PC-3 (cell line): ENCODE data around the gene MRPS24.

Source experiments
- EZH2 ChIP-seq: fragments of 300-600 bp; sonication (generic); IDR thresholded peaks from one replicate; pipeline ENCODE4 v1.6.1; 2017; ENCODE audit warnings: antibody characterized with exemption, mild to moderate bottlenecking, low read length; ENCODE audit not compliant: unreplicated experiment
- TF ChIP-seq, protein P1 (sequence below): fragments of 300-600 bp; sonication (generic); conservative IDR thresholded peaks from 2 replicates; pipeline ENCODE4 v1.5.1; 2017; ENCODE audit warnings: antibody characterized with exemption, low read depth, mild to moderate bottlenecking, low read length

DNA sequence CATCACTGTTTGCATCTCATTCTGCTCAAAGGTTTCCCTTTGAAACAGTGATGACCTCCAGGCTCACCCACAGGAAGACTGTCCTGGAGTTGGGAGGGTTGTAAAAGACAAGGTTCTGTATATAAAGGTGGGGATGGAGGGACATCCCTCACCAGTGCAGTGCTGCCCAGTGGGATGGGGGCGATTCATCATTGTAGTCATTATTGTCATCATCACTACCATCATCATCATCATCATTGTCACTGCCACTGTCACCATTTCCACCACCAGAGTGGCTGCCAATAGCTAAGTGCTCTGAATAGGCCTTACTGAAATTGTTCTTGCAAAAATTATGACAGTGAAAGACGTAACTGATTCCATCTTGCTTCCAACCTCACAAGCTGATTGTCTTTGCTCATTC lies 24.7 kb downstream of the MRPS24 start:
- TF ChIP-seq, protein P1, sequence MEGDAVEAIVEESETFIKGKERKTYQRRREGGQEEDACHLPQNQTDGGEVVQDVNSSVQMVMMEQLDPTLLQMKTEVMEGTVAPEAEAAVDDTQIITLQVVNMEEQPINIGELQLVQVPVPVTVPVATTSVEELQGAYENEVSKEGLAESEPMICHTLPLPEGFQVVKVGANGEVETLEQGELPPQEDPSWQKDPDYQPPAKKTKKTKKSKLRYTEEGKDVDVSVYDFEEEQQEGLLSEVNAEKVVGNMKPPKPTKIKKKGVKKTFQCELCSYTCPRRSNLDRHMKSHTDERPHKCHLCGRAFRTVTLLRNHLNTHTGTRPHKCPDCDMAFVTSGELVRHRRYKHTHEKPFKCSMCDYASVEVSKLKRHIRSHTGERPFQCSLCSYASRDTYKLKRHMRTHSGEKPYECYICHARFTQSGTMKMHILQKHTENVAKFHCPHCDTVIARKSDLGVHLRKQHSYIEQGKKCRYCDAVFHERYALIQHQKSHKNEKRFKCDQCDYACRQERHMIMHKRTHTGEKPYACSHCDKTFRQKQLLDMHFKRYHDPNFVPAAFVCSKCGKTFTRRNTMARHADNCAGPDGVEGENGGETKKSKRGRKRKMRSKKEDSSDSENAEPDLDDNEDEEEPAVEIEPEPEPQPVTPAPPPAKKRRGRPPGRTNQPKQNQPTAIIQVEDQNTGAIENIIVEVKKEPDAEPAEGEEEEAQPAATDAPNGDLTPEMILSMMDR: no peak
- no peak for TF ChIP-seq EZH2
